SJCRH30 (cell line): ENCODE results near the gene TMCC1. TPM values are rescaled to one million over a fixed set of nuclear protein-coding genes. Genes with fewer than 3 reads are reported as not detected.
"Not testable (repeated sequence)": the region's sequence is repeated elsewhere in the genome, so short reads cannot be mapped to it uniquely, and the experiment has no call there.

Experiments used
- DNase-seq, 2 experiments: peaks; one replicate each; pipeline ENCODE4 v3.0.0-alpha.2; 2015 to 2020
- H3K27ac ChIP-seq: fragments of 250-450 bp; sonication (Bioruptor Pico); 2 replicates; pipeline ENCODE4 v1.5.1; 2020; ENCODE audit warnings: mild to moderate bottlenecking, moderate library complexity
- H3K27me3 ChIP-seq: fragments of 250-450 bp; sonication (Bioruptor Pico); 2 replicates; pipeline ENCODE4 v1.5.1; 2020; ENCODE audit warnings: mild to moderate bottlenecking, moderate library complexity
- H3K36me3 ChIP-seq: fragments of 250-450 bp; sonication (Bioruptor Pico); 2 replicates; pipeline ENCODE4 v1.5.1; 2020; ENCODE audit warnings: mild to moderate bottlenecking, moderate library complexity
- H3K4me1 ChIP-seq: fragments of 250-450 bp; sonication (Bioruptor Pico); 2 replicates; pipeline ENCODE4 v1.5.1; 2020; ENCODE audit warnings: mild to moderate bottlenecking, moderate library complexity
- H3K4me3 ChIP-seq: fragments of 250-450 bp; sonication (Bioruptor Pico); 2 replicates; pipeline ENCODE4 v1.5.1; 2020; ENCODE audit warnings: mild to moderate bottlenecking, moderate library complexity
- H3K9me3 ChIP-seq: fragments of 250-450 bp; sonication (Bioruptor Pico); replicated peaks from 2 replicates; pipeline ENCODE4 v1.5.1; 2020; ENCODE audit warnings: mild to moderate bottlenecking, moderate library complexity
- total RNA-seq: library from RNA; depleted of rRNA; stranded (reverse); fragments of >200 nt; shearing (Covaris generic); gene quantifications from 2 replicates; pipeline ENCODE4 v1.2.3, GENCODE V29; 2014

The TMCC1 gene
- total RNA-seq, 1 experiment from 2014 or later = 22.1 TPM

DNA sequence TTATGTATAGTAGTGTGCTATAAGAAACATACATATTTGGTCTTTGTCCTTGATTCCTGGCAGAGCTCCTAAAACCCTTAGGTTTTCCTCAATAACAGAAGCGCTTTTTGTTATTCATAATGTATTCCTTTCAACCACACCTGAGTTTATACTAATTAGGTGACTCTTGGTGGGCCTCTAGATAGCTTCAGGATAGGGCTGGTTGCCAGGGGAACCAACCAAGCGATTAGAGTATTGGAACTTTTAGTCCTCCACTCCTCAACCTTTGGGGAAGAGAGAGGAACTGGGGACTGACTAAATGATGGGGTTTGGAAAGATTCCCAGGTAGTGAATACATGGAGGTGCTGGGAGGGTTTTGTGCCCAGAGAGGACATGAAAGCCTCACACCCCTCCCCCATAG lies 24.6 kb downstream of the TMCC1 start:
- Histone ChIP-seq H3K27me3 (no peaks in the 10 kb centered on the region), H3K27ac (no peak overlapping the region), H3K4me3 (no peak overlapping the region), H3K4me1 (no peaks in the 10 kb centered on the region), H3K36me3 (peaks cover 31% of the 10 kb centered on the region), H3K9me3 (no peaks in the 10 kb centered on the region)
- DNase-seq = no peak

- no peak overlapping the region for H3K4me3 ChIP-seq
- H3K4me1 ChIP-seq = no peaks in the 10 kb centered on the region
- no peak for DNase-seq
- no peaks in the 10 kb centered on the region for H3K27me3 ChIP-seq
- no peaks in the 10 kb centered on the region for H3K9me3 ChIP-seq
- H3K36me3 ChIP-seq = peaks cover 27% of the 10 kb centered on the region
- no peak overlapping the region for H3K27ac ChIP-seq
Observed at GRCh38 chr3:129867506-129868124, 25.9 kb downstream of the TMCC1 start.

DNA sequence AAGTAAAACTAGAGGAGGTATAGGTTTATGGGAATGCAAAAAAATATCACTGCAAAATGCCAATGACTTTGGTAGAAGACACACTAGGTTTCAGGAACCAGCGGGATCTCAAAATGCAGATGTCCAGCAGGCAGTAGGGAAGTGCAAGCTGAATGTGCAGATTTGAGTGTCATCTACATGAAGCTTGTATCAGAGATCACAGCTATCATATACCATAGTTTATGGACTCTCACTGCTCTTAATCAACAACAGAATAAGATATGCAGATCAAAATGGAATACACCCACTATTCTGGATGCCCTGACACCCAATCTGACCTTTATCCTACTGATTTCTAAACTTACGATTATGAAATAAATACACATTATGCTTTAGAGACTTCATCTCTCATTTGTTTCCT lies 27.7 kb downstream of the TMCC1 start:
- no peaks in the 10 kb centered on the region for H3K27me3 ChIP-seq
- H3K4me1 ChIP-seq = no peaks in the 10 kb centered on the region
- DNase-seq = no peak
- H3K36me3 ChIP-seq = peaks cover 30% of the 10 kb centered on the region
- no peak overlapping the region for H3K4me3 ChIP-seq
- no peak overlapping the region for H3K27ac ChIP-seq
- H3K9me3 ChIP-seq = no peaks in the 10 kb centered on the region

DNA sequence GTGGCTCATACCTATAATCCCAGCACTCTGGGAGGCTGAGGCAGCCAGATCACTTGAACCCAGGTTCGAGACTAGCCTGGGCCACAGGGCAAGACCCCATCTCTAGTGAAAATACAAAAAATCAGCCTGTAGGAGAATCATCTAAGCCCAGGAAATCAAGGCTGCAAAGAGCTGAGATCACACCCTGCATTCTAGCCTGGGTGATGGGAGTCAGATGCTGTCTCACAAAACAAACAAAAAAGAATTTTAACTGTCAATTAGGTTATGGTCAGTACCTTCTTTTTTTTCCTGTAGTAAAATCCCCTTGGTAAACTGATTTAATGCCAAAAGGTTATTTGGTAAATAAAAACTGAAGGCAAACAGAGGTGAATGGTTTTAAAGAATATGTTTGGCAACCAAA lies 29.0 kb downstream of the TMCC1 start:
- Histone ChIP-seq H3K4me3 (no peak overlapping the region), H3K9me3 (no peaks in the 10 kb centered on the region), H3K4me1 (no peaks in the 10 kb centered on the region), H3K27me3 (no peaks in the 10 kb centered on the region), H3K27ac (no peak overlapping the region), H3K36me3 (peaks cover 30% of the 10 kb centered on the region)
- no peak for DNase-seq

- H3K4me1 ChIP-seq = 0 out of 2 replicates have a peak, but pooled peaks cover 3% of the 10 kb centered on the region
- no peak for DNase-seq
- no peaks in the 10 kb centered on the region for H3K27me3 ChIP-seq
- no peak overlapping the region for H3K27ac ChIP-seq
- H3K36me3 ChIP-seq = peaks cover 27% of the 10 kb centered on the region
- H3K9me3 ChIP-seq = 0 out of 2 replicates have a peak, but pooled peaks cover 4% of the 10 kb centered on the region
- H3K4me3 ChIP-seq = no peak overlapping the region
Observed at GRCh38 chr3:129859272-129859671, 34.2 kb downstream of the TMCC1 start.

GRCh38 chr3:129857899-129858298 lies 35.6 kb downstream of the TMCC1 start:
- Histone ChIP-seq H3K4me3 (no peak overlapping the region), H3K4me1 (0 out of 2 replicates have a peak, but pooled peaks cover 3% of the 10 kb centered on the region), H3K9me3 (0 out of 2 replicates have a peak, but pooled peaks cover 4% of the 10 kb centered on the region), H3K36me3 (peaks cover 25% of the 10 kb centered on the region), H3K27me3 (no peaks in the 10 kb centered on the region), H3K27ac (no peak overlapping the region)
- DNase-seq = no peak

GRCh38 chr3:129856790-129857189 lies 36.7 kb downstream of the TMCC1 start:
- peaks cover 25% of the 10 kb centered on the region for H3K36me3 ChIP-seq
- not testable (repeated sequence) for H3K9me3 ChIP-seq, H3K27me3 ChIP-seq, H3K4me3 ChIP-seq, H3K27ac ChIP-seq, DNase-seq, H3K4me1 ChIP-seq

DNA sequence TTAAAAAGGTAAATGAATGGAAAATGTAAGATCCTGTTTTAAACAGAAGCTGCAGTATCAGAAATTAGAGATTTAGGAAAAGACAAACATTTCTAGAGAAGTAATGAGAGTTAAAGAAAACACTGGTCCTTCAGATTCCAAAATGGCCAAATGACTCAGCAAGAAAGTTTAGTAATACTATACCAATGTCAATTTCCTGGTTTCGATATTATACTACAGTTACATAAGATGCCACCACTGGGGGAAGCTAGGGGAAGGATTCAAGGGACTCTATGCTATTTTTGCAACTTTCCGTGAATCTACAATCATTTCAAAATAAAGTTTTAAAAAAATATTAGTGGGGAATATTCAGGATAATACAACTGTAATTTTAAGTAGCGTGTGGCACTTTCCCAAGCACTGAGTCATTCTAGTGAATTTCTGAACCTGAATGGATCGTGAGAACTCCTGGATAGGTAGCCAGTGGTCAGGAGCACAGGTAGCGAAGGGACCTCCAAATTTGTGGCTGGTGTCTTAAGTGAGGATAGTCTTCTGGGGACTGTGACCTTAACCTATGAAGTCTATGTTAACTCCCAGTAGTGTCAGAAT lies 37.6 kb downstream of the TMCC1 start:
- Histone ChIP-seq H3K27ac (no peak overlapping the region), H3K27me3 (no peaks in the 10 kb centered on the region), H3K9me3 (0 out of 2 replicates have a peak, but pooled peaks cover 4% of the 10 kb centered on the region), H3K36me3 (peaks cover 29% of the 10 kb centered on the region), H3K4me1 (0 out of 2 replicates have a peak, but pooled peaks cover 3% of the 10 kb centered on the region), H3K4me3 (no peak overlapping the region)
- no peak for DNase-seq

DNA sequence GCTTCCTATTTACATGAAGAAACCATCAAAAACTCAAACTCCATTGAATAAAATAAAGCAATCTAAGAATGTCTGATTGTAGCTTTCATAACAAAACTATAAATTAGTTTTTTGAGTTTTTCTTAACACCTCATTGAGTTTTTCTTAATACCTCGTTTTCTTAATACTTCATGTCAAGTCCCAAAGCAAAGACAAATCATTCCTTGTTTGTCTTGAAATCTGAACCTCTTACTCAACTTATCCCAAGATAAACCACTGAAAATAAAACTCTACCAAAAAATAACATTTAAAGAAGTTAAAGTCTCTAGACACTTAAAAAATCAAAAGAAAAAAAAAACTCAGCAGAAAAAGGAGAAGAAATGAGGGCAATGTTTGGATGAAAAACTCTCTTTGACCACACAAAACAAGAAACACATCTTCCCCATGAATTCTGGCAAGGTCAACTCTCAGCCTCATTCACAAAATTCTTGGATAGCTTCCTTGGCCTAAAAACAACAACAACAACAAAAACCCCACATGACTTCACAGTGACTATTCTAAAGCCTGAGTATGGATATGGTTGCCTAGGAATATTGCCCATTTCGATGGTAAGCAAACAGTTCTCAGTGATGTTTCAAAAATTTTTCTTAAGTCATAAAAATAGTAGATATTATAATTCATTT lies 38.2 kb downstream of the TMCC1 start:
- H3K4me3 ChIP-seq = no peak overlapping the region
- peaks cover 4% of the 10 kb centered on the region; the same call in 1 of the 2 replicates for H3K9me3 ChIP-seq
- no peaks in the 10 kb centered on the region for H3K27me3 ChIP-seq
- peaks cover 36% of the 10 kb centered on the region for H3K36me3 ChIP-seq
- H3K4me1 ChIP-seq = 0 out of 2 replicates have a peak, but pooled peaks cover 3% of the 10 kb centered on the region
- H3K27ac ChIP-seq = no peak overlapping the region
- DNase-seq = no peak

DNA sequence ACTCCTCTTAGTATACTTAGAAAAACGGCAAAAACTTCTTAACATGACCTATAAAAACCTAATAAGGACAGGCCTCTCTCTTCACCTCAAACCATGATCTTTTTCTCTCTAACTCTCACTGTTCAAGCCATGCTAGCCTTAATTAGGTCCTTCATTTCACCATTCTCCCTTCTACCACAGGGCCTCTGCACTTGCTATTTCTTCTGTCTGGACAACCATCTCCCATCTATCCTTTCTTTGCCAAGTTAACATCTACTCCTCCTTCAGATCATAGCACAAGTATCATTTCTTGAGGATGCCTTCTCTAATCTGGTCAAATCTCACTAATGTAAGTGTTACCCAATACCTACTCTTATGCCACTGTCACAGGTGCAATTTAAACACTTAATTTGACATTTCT lies 39.1 kb downstream of the TMCC1 start:
- Histone ChIP-seq H3K27ac (no peak overlapping the region), H3K36me3 (peaks cover 40% of the 10 kb centered on the region), H3K9me3 (peaks cover 4% of the 10 kb centered on the region; the same call in 1 of the 2 replicates), H3K27me3 (no peaks in the 10 kb centered on the region), H3K4me1 (0 out of 2 replicates have a peak, but pooled peaks cover 3% of the 10 kb centered on the region), H3K4me3 (no peak overlapping the region)
- DNase-seq = no peak

DNA sequence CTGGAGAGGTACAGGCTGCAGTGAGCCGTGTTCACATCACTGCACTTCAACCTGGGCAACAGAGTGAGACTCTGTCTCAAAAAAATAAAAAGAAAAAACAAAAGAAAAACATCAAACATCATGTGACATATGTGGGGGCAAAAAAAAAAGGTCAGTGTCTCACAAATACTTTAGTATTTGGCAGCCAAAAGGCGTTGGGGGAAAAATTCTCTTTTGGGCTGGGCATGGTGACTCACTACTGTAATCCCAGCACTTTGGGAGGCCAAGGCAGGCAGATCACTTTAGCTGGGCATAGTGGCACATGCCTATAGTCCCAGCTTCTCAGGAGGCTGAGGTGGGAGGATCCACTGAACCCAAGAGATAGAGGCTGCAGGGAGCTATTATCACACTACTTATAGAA lies 47.6 kb downstream of the TMCC1 start:
- H3K27ac ChIP-seq = no peak overlapping the region
- H3K36me3 ChIP-seq = peaks cover 18% of the 10 kb centered on the region
- H3K9me3 ChIP-seq = no peaks in the 10 kb centered on the region; the same call in 1 of the 2 replicates
- no peak overlapping the region for H3K4me3 ChIP-seq
- H3K27me3 ChIP-seq = no peaks in the 10 kb centered on the region
- H3K4me1 ChIP-seq = no peaks in the 10 kb centered on the region
- no peak for DNase-seq

- no peak for DNase-seq
- Histone ChIP-seq H3K27me3 (no peaks in the 10 kb centered on the region), H3K36me3 (no peaks in the 10 kb centered on the region; the same call in 1 of the 2 replicates), H3K4me1 (peaks cover 18% of the 10 kb centered on the region), H3K9me3 (no peaks in the 10 kb centered on the region), H3K27ac (no peak overlapping the region), H3K4me3 (no peak overlapping the region)
Observed at GRCh38 chr3:129840707-129841360, 52.7 kb downstream of the TMCC1 start.

DNA sequence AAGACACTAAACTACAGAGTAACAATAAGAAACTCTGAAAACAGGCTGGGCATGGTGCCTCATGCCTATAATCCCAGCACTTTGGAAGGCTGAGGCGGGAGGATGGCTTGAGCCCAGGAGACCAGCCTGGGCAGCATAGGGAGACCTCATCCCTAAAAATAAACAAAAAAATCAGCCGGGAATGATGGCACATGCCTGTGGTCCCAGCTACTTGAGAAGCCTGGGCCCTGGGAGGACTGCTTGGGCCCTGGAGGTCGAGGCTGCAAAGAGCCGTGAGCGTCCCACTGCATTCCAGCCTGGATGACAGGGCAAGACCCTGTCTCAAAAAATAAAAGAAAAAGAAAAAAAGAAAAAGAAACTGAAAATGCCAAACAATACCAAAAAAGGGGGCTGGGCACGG lies 55.4 kb downstream of the TMCC1 start:
- no peak overlapping the region for H3K4me3 ChIP-seq
- H3K27ac ChIP-seq = no peak overlapping the region
- H3K4me1 ChIP-seq = peaks cover 18% of the 10 kb centered on the region
- no peaks in the 10 kb centered on the region for H3K27me3 ChIP-seq
- no peaks in the 10 kb centered on the region for H3K9me3 ChIP-seq
- no peak for DNase-seq
- H3K36me3 ChIP-seq = no peaks in the 10 kb centered on the region; the same call in 1 of the 2 replicates

- Histone ChIP-seq H3K27ac (no peak overlapping the region), H3K36me3 (no peaks in the 10 kb centered on the region; the same call in 1 of the 2 replicates), H3K4me3 (no peak overlapping the region), H3K27me3 (no peaks in the 10 kb centered on the region), H3K9me3 (no peaks in the 10 kb centered on the region), H3K4me1 (peaks cover 18% of the 10 kb centered on the region)
- no peak for DNase-seq
Observed at GRCh38 chr3:129837065-129837642, 56.4 kb downstream of the TMCC1 start.
